OCI-LY7 (cell line): Measurements from ENCODE around the gene COX7A2L.

Experiments
- EZH2phosphoT487 ChIP-seq: fragments of 200-600 bp; sonication (generic); IDR thresholded peaks from 2 replicates; pipeline ENCODE4 v1.6.1; 2018; ENCODE audit warnings: low read depth, borderline replicate concordance, mild to moderate bottlenecking, mixed run types, antibody characterized with exemption, low read length, moderate library complexity, mixed read lengths
- TF ChIP-seq, protein P1 (sequence below): fragments of 200-600 bp; sonication (generic); conservative IDR thresholded peaks from 2 replicates; pipeline ENCODE4 v1.5.1; 2014; ENCODE audit warnings: mild to moderate bottlenecking, antibody characterized with exemption, low read length, moderate library complexity, mixed read lengths

- TF ChIP-seq, protein P1, sequence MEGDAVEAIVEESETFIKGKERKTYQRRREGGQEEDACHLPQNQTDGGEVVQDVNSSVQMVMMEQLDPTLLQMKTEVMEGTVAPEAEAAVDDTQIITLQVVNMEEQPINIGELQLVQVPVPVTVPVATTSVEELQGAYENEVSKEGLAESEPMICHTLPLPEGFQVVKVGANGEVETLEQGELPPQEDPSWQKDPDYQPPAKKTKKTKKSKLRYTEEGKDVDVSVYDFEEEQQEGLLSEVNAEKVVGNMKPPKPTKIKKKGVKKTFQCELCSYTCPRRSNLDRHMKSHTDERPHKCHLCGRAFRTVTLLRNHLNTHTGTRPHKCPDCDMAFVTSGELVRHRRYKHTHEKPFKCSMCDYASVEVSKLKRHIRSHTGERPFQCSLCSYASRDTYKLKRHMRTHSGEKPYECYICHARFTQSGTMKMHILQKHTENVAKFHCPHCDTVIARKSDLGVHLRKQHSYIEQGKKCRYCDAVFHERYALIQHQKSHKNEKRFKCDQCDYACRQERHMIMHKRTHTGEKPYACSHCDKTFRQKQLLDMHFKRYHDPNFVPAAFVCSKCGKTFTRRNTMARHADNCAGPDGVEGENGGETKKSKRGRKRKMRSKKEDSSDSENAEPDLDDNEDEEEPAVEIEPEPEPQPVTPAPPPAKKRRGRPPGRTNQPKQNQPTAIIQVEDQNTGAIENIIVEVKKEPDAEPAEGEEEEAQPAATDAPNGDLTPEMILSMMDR, result no peak
- no peak for TF ChIP-seq EZH2phosphoT487
Observed at GRCh38 chr2:42350434-42351063, 10.5 kb downstream of the COX7A2L start.
